MCF 10A (cell line): Measurements from ENCODE around the gene NEUROD6. TPM values are rescaled to one million over a fixed set of nuclear protein-coding genes. Genes with fewer than 3 reads are reported as not detected.

Source experiments
- BruUV-seq: library from RNA; stranded (reverse); fragments of 400-500 nt; replicated peaks from 2 replicates; lab custom pipeline; 2021; lab: Mats Ljungman, UMichigan
- CTCF ChIA-PET: fragments of 300-600 bp; sonication (Branson Sonifier 250); formaldehyde crosslinking; extraction: SDS; loops from one replicate; lab custom pipeline; 2021; ENCODE audit warnings: antibody characterized with exemption, inconsistent platforms; lab: Yijun Ruan, JAX
- POLR2A ChIA-PET: fragments of 300-600, 350-650 bp; sonication (Branson Sonifier 250); formaldehyde crosslinking; extraction: SDS; loops from one replicate; lab custom pipeline; 2020; ENCODE audit warnings: antibody characterized with exemption, inconsistent platforms; lab: Yijun Ruan, JAX
- DNase-seq: peaks from one replicate; pipeline ENCODE4 v3.0.0-alpha.2; 2018; ENCODE audit not compliant: unreplicated experiment
- H3K27ac Mint-ChIP-seq: one replicate; pipeline ENCODE4 v1.8.0; 2022; ENCODE audit warnings: mild to moderate bottlenecking, low read depth, mixed read lengths; ENCODE audit not compliant: unreplicated experiment
- H3K27me3 Mint-ChIP-seq: one replicate; pipeline ENCODE4 v1.8.0; 2022; ENCODE audit warnings: mixed read lengths; ENCODE audit not compliant: insufficient read depth, unreplicated experiment
- H3K36me3 Mint-ChIP-seq: one replicate; pipeline ENCODE4 v1.8.0; 2022; ENCODE audit warnings: mild to moderate bottlenecking, moderate library complexity, mixed read lengths; ENCODE audit not compliant: insufficient read depth, unreplicated experiment
- H3K4me1 Mint-ChIP-seq: one replicate; pipeline ENCODE4 v1.8.0; 2022; ENCODE audit warnings: mixed read lengths; ENCODE audit not compliant: insufficient read depth, unreplicated experiment
- H3K4me3 Mint-ChIP-seq: one replicate; pipeline ENCODE4 v1.8.0; 2022; ENCODE audit warnings: mild to moderate bottlenecking, moderate library complexity, mixed read lengths; ENCODE audit not compliant: unreplicated experiment
- H3K9me3 Mint-ChIP-seq: one replicate; pipeline ENCODE4 v1.8.0; 2022; ENCODE audit warnings: mixed read lengths; ENCODE audit not compliant: unreplicated experiment
- CTCF ChIP-seq: fragments of 200-600 bp; IDR thresholded peaks from one replicate; pipeline ENCODE4 v1.8.0; 2022; ENCODE audit warnings: antibody characterized with exemption, mild to moderate bottlenecking; ENCODE audit not compliant: unreplicated experiment
- intact Hi-C: fragments of 100-400 bp; cut with micrococcal nuclease; formaldehyde crosslinking; loops from 2 replicates; pipeline ENCODE4 v1.14.1; 2022
- total RNA-seq: library from RNA; stranded (reverse); gene quantifications from 2 replicates; pipeline ENCODE4 v1.2.3, GENCODE V29; 2022

NEUROD6 gene
- total RNA-seq, 1 experiment from 2014 or later: not detected

GRCh38 chr7:31305260-31305659 is 35.3 kb downstream of the NEUROD6 start:
- ChIA-PET POLR2A (interaction anchor here (0.5 kb wide), 1 partner anchor 8 kb away, joined by 3 read pairs; no protein-coding TSS in a partner anchor), CTCF (interaction anchor here (0.7 to 1.1 kb wide), 3 partner anchors 8 to 328 kb away, joined by 3 read pairs; no protein-coding TSS in a partner anchor)
- no peak overlapping the region for H3K27ac Mint-ChIP-seq
- no peak overlapping the region for H3K4me3 Mint-ChIP-seq
- H3K4me1 Mint-ChIP-seq: no peaks in the 10 kb centered on the region
- no TSS peak for BruUV-seq
- no peaks in the 10 kb centered on the region for H3K9me3 Mint-ChIP-seq
- no peak for TF ChIP-seq CTCF
- H3K27me3 Mint-ChIP-seq: peaks cover 14% of the 10 kb centered on the region
- intact Hi-C loops: no loop called here
- DNase-seq: no peak
- no peaks in the 10 kb centered on the region for H3K36me3 Mint-ChIP-seq

- Mint-ChIP-seq H3K36me3 (no peaks in the 10 kb centered on the region), H3K9me3 (no peaks in the 10 kb centered on the region), H3K27me3 (peaks cover 14% of the 10 kb centered on the region), H3K4me3 (no peak overlapping the region), H3K27ac (no peak overlapping the region), H3K4me1 (no peaks in the 10 kb centered on the region)
- TF ChIP-seq CTCF: no peak
- BruUV-seq: no TSS peak
- intact Hi-C loops: no loop called here
- ChIA-PET CTCF (interaction anchor here (0.7 to 1.3 kb wide), 5 partner anchors 7 to 509 kb away, joined by 3 to 4 read pairs (median 3); no protein-coding TSS in a partner anchor), POLR2A (no interaction called here)
- no peak for DNase-seq
Observed at GRCh38 chr7:31304446-31304845, 36.1 kb downstream of the NEUROD6 start.

- no peak for DNase-seq
- POLR2A ChIA-PET: no interaction called here
- intact Hi-C loops: no loop called here
- Mint-ChIP-seq H3K36me3 (no peaks in the 10 kb centered on the region), H3K4me3 (no peak overlapping the region), H3K4me1 (no peaks in the 10 kb centered on the region), H3K27me3 (peaks cover 26% of the 10 kb centered on the region), H3K9me3 (no peaks in the 10 kb centered on the region), H3K27ac (no peak overlapping the region)
- BruUV-seq: no TSS peak
- TF ChIP-seq CTCF: no peak
- CTCF ChIA-PET: no interaction called here
Observed at GRCh38 chr7:31302356-31302755, 38.2 kb downstream of the NEUROD6 start.

- BruUV-seq: no TSS peak
- POLR2A ChIA-PET: no interaction called here
- Mint-ChIP-seq H3K27ac (no peak overlapping the region), H3K27me3 (peaks cover 42% of the 10 kb centered on the region), H3K4me3 (no peak overlapping the region), H3K4me1 (no peaks in the 10 kb centered on the region), H3K36me3 (no peaks in the 10 kb centered on the region), H3K9me3 (no peaks in the 10 kb centered on the region)
- intact Hi-C loops: no loop called here
- TF ChIP-seq CTCF: no peak
- DNase-seq: no peak
- CTCF ChIA-PET: interaction anchor here (0.5 to 1.3 kb wide), 3 partner anchors 60 to 177 kb away, joined by 3 to 4 read pairs (median 3); no protein-coding TSS in a partner anchor
Observed at GRCh38 chr7:31299336-31299735, 41.2 kb downstream of the NEUROD6 start.
